Sigmoid colon (tissue), 4 donors: ENCODE results near the gene RHOB.

Source experiments
- POLR2A ChIP-seq, 2 donors: fragments of 450-650 bp; IDR thresholded peaks; one replicate each; pipeline ENCODE4 v1.6.1; 2016; ENCODE audit warnings: antibody characterized with exemption in 2 of 2, mild to moderate bottlenecking in 2 of 2, moderate library complexity in 2 of 2
- POLR2AphosphoS5 ChIP-seq, 4 donors: sonication (generic); formaldehyde crosslinking; IDR thresholded peaks; one replicate each; pipeline ENCODE4 v1.6.1; 2017; ENCODE audit warnings: antibody characterized with exemption in 4 of 4
- TF ChIP-seq, protein P1 (sequence below), 4 experiments: fragments of 450-650 bp in 3 of 4; fragments of 200-600 bp in 1 of 4; IDR thresholded peaks; one replicate each; pipeline ENCODE4 v1.5.1; 2016 to 2019; ENCODE audit warnings: antibody characterized with exemption in 4 of 4, mild to moderate bottlenecking in 3 of 4, moderate library complexity in 2 of 4

DNA sequence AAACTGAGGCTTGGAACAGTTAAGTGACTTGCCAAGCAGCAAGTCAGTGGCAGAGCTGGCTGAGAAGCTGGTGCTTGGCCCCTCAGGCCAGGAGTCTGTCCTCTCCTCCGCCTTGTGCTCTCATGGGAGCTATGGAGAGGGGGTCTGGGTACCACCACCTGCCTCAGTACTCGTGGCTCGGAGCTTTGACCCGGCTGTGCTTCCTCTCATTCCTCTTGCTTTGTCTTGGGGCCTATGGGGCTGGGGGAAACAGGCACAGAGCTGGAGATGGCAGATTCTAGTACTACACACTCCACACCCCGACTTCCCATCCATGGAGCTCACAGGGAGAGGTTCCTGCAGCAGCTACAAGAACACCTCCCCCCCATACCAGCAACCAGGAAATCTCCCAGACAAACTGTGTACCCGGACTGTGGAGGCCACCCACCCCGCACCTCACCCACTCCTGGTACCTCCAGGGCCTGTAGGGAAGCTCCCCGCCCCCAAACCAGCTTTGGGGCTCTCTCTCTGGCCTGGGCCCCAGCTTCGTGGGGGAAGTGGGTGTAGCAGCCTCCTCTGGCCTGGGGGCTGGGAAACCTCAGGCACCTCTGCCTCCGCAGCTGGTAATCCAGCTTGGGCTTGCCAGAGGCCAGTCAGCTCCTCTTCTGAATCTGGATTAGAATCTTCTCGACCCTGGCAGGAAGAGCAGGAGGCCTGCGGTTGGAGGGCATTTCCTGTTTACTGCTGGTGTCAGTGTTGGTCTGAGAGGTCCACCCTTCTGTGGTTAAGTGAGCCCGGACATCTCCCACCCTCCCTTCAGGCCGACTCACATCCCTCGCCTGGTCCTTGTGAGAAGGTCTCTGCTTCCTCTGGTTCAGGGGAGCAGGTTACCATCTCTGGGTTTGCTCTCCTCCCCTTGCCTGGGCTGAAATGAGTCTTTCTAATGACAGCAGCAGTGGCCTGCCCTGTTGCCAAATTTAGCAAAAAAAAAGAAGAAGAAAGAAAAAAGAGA is 22.3 kb upstream of the RHOB start:
- TF ChIP-seq, protein P1, sequence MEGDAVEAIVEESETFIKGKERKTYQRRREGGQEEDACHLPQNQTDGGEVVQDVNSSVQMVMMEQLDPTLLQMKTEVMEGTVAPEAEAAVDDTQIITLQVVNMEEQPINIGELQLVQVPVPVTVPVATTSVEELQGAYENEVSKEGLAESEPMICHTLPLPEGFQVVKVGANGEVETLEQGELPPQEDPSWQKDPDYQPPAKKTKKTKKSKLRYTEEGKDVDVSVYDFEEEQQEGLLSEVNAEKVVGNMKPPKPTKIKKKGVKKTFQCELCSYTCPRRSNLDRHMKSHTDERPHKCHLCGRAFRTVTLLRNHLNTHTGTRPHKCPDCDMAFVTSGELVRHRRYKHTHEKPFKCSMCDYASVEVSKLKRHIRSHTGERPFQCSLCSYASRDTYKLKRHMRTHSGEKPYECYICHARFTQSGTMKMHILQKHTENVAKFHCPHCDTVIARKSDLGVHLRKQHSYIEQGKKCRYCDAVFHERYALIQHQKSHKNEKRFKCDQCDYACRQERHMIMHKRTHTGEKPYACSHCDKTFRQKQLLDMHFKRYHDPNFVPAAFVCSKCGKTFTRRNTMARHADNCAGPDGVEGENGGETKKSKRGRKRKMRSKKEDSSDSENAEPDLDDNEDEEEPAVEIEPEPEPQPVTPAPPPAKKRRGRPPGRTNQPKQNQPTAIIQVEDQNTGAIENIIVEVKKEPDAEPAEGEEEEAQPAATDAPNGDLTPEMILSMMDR (IDR thresholded peaks at IDR 0.05) = no peak
- TF ChIP-seq POLR2A (IDR thresholded peaks at IDR 0.05) (no peak), POLR2AphosphoS5 (IDR thresholded peaks at IDR 0.05) (peak in 3 of 4 donors; percentile 12 to 58 (median 19))
